ENCODE results near the gene ARHGAP22.

ARHGAP22 gene

GRCh38 chr10:48459270-48460150 lies 145.4 kb downstream of the ARHGAP22 start:
- no peak for DNase-seq

DNA sequence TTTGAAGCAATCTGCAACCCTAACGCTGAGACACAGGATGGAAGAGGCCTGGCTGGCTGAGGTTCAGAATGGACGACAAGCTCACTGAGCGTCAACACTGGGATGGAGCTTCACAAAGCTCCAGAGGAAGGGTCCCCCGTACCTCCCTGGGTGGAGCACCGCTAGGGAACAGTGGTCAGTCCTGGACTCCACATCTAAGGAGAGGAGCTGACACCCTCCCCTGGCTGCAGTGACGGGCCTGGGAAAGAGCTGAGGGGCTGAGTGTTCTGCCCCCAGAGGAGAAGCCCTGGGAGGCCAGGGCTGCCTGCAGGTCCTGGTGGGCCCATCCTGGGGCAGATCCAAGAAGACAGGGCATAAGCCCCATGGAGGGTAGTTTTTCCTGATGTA lies 146.2 kb downstream of the ARHGAP22 start:
- DNase-seq = no peak

GRCh38 chr10:48457949-48458661 lies 146.8 kb downstream of the ARHGAP22 start:
- no peak for DNase-seq

GRCh38 chr10:48456808-48457761 lies 147.8 kb downstream of the ARHGAP22 start:
- DNase-seq = no peak

DNA sequence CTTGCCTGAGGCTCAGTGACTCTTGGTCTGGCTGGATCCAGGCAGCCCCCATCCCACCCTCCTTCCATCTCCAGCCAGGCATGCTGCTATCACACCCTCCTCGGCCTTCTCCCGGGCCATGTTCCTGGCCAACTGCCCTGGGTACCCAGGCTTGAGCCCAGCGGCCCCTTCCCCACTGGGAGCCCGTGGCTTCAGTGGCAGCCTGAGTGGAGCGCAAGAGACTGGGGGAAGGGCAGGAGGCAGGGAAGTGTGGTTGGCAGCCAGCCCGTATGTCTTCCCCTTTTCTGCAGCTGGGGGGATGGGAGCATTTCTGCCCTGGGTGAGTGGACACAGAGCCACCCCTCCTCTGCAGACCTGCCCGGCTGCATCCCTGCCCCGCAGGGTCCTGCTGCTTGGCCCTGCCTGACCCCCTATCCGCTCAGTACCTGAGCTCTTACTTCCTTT lies 148.5 kb downstream of the ARHGAP22 start:
- no peak for DNase-seq

GRCh38 chr10:48455392-48456151 lies 149.3 kb downstream of the ARHGAP22 start:
- no peak for DNase-seq

GRCh38 chr10:48455055-48455391 lies 149.8 kb downstream of the ARHGAP22 start:
- no peak for DNase-seq

GRCh38 chr10:48454302-48455054 lies 150.4 kb downstream of the ARHGAP22 start:
- no peak for DNase-seq

DNA sequence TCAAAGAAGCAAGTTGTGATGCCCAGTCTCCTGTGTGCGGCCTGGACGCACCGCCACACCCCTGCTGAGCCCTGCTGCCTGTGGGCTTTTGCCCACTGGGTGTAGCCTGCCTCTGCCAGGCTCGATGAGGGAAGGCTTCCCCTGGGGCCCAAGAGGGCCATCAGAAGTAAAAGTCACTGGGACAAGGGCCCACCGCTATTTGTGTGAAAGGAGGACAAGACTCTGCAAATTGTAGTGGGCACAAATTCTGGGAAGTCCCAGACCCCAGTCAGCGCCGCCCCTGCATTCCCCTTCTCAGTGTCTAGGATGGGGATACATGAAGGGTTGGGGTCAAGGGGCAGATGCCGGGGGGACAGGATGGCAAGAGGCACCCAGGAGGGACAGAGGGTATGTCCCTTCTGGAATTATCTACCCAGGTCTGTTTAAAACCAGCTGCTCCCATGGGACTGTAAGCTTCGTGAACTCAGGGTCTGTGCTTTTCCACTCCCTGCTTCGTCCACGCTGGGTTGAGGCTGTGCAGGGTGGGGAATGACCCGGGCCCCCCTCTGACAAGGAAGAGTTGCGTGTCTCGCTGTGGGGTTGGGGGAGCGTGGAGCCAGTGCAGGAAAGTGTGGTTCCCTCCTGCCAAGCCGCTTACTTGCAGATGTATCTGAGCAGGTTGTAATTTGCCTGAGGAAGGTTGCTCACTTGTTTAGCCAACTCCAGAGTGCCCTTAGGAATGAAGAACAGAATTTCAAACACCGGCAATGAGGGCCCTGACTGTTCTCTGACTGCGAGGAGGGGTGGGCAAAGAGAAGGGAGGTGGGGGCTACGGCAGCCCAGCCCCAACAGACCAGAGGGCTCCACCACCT lies 151.2 kb downstream of the ARHGAP22 start:
- DNase-seq = no peak

GRCh38 chr10:48452879-48453412 lies 151.9 kb downstream of the ARHGAP22 start:
- DNase-seq = no peak

- no peak for DNase-seq
These were observed 152.6 kb downstream of the ARHGAP22 start for GRCh38 chr10:48451969-48452878.

GRCh38 chr10:48450741-48451466 lies 154.0 kb downstream of the ARHGAP22 start:
- no peak for DNase-seq

GRCh38 chr10:48450233-48450740 lies 154.6 kb downstream of the ARHGAP22 start:
- no peak for DNase-seq

DNA sequence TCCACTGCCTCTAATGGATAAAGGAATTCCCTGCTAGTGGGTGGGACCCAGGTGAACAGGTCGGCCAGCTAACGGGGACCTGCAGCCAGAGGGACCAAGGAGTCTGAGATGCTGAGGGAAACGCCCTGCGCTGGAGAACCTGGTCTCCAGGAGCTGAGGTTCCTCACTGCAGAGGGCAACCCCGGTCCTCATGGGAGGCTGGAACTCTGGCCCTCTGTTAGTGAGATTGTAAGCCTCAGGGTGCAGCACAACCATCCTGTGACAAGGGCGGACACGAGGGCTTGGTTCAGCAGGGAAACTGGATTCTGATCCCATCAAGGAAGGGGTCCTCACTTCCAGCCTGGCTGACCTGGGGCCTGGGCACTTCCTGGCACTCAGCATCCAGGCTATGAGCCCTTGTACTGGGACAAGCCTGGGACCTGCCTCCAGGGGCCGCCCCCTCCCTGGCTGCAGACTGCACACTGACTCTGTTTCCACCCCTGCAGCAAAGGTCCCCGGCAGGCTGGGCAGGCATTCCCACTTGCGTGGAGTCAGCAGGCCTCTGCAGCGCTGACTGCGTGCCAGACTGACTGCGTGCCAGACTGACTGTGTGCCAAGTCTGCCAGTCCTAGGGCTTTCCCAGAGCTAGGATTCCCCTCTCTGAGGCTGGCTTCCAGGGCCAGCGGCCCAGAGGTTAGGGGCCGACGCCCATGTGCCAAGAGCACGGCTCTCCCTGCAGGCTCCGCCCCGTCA lies 155.2 kb downstream of the ARHGAP22 start:
- no peak for DNase-seq

GRCh38 chr10:48448796-48449195 lies 156.1 kb downstream of the ARHGAP22 start:
- no peak for DNase-seq

- DNase-seq = no peak
These were observed 157.3 kb downstream of the ARHGAP22 start for GRCh38 chr10:48447356-48448215.
